Measurements from ENCODE around the gene VSNL1.

Gene VSNL1

DNA sequence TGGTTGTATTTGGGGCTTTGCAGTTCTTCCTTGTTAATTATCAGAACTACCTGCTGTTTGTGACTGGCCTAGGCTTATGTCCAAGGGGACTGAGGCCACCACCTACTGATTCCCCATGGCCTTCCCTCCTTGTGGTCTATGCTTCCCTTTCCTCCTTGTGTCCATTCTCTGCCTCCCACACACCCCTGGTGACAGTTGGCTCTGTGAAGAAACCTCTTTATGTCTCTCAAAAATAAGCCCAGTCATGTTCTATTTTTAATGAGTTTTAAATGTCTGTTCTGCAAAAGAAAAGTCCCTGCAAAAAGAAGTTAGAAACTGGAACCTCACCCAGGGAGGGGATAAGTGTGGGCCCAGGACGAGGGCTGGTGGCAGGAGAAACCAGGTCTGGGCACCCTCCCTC lies 108.1 kb downstream of the VSNL1 start:
- no peak for DNase-seq

DNA sequence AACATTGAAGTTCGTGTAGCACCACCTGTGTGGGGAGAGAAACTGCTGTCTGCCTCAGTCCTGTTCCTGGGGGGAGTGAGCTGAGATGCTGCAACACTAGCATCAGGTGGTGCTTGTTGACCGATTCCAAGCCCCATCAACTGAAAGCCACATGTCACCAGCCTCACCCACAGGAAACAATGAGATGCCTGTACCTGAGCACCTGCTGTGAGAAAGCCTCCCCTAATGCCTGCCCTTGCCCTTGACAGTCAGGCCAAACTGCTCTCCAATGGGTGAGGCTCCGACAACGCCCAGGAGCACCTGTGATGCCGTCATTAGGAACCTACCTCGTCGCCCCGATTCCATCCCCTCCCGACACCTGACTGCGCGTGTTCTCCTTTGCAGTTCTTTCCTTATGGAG lies 108.5 kb downstream of the VSNL1 start:
- DNase-seq: no peak

DNA sequence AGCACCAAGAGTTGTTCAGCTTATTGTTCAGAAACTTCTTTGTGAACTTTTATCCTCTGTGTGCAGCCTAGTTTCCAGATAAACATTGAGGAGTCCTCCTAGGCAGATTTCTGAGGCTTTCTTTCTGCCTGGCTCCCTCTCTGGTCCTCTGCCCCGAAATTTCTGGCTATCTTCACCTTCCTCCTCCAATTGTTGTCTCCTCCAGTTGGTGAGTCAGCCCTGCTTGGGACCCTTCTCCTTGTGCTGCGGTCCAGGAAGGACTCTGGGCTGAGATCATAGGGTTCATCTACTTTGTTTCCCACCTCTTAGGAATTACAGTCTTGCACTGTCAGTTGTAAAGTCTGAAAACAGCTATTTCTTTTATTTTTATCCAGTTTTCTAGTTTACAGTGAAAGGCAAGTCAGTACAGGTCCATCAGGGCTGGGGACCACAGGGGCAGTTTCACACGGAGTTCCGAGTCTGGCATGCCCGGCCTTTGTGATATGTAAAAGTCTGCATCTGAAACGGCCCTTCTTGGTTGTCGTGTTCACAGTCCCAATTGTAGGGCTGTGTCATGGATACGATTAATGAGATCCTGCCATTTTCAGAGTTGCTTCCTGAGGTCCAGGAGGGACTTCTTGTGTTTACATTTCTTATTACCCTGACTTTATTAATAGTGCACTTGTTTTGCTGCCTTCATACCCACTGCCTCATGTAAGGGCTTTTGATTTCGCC lies 112.3 kb downstream of the VSNL1 start:
- DNase-seq: no peak

DNA sequence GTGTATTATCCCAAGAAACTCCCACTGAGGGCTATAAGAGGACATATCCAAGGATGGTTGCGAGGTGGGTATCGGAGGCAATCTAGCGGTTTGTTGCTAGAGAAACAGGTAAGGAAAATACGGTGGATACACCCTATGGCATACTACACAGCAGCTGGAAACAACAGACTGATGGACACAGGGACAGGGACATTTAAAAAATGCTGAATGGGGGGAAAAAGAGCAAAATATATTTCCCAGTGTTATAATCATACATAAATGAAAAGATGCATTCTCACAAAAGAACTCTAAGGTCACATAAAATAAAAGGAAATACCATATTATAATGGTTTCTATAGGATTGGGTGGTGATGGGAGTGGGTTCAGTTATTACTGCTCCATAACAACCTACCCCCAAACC lies 117.3 kb downstream of the VSNL1 start:
- DNase-seq: no peak

DNA sequence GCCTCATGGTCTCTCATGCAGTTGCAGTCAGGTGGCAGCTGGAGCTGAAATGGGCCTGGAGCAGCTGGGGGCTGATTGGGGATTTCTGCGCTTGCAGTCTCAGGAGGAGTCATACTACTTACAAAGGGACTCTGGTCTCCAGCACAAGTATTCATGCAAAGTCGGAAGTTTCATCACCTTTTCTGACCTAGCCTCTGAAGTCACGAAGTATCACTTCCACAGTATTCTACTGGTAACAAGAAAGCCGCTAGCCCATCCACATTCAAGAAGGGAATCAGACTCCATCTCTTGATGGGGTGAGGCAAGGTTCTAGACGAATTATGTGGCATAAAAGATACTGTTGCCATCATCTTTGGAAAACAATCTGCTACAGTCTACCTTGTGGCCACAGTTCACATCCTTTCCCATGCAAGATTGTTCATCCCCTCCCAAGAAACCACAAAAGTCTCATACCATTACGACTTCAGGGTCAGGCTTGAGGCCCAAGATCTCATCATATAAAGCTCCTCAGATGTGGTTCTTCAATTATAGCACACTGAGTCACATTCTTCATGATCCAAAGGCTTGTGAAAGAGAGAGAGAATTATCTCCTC lies 117.9 kb downstream of the VSNL1 start:
- DNase-seq: no peak

DNA sequence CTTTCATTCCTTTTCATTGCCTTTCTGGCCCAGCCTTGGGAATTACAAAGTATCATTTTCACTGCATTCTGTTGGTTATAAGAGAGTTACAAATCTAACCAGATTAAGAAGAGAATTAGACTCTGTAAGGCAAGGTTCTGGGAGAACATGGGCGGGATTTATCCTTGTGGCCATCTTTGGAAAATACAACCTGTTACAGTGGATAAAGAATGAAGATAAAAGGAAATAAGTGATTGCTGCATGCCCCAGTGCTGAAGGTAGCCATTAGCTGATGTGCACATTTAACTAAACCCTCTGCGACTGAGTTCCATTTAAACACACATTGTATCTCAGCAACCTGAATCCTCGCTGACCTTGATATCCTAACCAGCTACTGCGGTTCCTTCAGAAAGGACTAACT lies 119.7 kb downstream of the VSNL1 start:
- no peak for DNase-seq

DNA sequence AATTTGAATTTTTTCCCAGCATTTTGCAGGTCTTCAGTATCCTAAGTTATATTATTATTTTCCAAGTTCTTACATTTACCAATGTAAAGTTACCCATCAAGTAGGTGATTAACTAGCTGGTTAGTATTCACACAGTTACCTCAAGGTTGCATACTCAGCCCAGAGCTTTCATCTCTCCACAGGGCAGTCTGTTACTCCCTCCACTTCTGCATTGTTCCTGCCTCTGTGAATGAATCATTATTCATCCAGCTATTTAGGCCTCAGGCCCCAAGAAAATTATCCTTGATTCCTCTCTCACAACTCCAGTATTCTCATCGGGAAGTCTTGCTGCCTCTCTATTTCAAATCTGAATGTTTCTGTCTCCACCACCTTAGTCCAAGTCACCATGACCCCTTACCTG lies 121.0 kb downstream of the VSNL1 start:
- no peak for DNase-seq

DNA sequence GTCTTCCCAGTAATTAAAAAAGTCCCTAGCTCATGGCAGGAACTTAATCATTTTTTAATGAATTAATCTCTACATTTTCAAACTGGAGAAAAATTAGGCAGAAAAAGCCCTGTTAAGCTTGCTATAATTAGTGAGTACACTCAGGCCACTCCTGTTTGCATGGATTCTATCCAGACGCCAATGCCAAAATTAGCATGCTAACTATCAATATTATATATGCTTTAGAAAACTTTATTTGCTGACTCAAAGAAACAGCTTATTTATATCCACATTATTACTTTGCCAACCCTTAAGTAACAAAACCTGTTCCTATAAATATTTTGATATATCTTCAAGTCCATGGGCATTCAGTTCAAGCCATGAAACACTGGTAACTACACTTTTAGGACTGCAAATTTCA lies 122.2 kb downstream of the VSNL1 start:
- no peak for DNase-seq

DNA sequence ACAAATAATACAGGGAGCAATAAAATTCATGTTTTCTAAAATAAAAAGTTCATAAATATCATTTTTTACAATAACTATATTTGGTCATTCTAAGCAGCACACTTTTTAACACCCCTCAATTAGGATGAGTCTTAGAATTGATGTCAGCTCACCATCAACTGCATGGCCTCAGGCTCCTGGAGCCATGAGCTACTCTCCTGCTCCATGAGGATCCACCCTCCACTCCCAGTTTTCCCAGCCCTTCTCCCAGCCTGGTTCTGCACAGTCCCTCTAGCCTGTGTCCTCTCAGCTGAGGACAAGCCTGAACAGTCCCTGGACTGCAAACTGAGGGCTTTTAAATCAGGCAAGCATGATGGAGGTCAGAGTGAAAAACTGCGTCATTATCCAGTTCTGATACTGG lies 124.0 kb downstream of the VSNL1 start:
- no peak for DNase-seq

DNA sequence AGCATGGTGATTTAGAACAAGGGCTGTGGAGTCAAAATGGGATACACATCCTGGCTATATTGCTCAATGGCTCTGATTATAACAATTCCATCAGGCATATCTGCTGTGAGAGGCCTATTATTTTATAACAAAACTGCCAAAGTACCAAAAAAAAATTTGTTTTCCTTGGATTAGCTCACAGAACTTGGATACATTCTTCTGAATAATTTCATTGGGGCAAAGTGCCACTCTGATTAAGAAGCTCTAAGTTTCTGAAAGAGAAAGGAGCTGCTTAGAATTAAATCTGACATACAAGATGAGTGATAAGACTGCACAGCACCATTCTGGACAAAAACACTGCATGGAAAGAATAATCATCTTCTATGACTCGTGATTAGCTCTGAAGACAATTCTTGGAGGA lies 127.4 kb downstream of the VSNL1 start:
- no peak for DNase-seq

DNA sequence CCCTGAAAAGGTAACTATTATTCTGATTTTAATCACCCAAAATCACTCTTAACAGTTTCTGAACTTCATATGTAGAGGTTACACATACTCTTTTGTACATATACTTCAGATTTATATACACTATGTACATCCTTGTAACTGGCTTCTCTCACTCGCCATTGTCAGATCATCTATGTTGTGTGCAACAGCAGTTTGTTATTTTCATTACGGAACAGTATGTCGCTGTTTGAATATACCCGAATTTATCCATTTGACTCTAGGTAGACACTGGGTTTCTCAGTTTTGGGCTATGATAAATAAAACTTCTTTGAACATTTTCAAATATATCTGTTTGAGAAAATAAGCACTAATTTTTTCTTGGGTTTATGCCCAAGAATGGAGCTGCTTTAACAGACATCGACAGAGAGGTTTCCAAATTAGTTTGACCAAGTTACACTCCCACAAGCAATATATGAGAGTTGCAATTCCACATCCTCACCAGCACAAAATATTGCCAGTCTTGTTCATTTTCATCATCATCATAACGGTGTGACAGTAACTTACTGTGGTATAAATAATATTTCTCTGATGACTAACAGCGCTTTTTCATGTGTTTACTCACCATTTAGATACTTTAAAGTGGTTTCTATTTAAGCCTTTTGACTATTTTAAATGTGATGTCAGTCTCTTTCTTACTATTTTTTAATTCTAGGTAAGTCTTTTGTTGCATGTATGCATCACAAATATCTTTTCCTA lies 132.3 kb downstream of the VSNL1 start:
- DNase-seq: no peak

DNA sequence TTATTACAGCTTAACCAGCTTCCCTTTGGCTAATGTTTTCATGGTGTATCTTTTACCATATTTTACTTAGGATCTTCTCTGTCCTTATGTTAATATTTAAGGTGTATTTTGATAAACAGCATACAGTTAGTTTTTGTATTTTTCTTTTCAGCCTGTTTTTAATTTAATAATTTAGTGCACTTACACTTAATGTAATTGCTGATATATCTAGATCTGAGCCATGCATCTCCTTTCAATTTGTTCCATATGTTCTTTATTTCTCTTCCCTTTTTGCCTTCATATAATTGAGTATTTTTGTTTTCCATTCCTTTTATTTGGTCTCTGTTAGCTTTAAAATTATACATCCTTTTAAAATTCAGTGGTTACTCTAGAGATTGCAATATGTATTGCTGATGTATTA lies 134.3 kb downstream of the VSNL1 start:
- DNase-seq: no peak

DNA sequence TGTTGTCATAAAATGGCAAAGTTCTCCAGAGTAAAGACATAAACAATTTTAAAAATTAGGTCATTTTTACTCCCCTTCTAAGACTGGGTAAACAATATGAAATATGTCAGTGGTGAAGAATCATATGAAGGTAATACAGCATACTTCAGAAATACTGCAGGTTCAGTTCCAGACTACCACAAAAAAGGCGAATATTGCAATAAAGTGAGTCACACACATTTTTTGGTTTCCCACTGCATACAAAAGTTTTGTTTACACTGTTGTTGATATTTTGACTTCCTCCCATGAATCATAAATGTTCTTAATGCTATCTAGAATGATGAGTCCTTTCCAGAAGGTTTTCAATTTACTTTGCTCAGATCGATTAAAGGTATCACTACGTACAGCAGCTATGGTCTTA lies 139.6 kb downstream of the VSNL1 start:
- DNase-seq: no peak

DNA sequence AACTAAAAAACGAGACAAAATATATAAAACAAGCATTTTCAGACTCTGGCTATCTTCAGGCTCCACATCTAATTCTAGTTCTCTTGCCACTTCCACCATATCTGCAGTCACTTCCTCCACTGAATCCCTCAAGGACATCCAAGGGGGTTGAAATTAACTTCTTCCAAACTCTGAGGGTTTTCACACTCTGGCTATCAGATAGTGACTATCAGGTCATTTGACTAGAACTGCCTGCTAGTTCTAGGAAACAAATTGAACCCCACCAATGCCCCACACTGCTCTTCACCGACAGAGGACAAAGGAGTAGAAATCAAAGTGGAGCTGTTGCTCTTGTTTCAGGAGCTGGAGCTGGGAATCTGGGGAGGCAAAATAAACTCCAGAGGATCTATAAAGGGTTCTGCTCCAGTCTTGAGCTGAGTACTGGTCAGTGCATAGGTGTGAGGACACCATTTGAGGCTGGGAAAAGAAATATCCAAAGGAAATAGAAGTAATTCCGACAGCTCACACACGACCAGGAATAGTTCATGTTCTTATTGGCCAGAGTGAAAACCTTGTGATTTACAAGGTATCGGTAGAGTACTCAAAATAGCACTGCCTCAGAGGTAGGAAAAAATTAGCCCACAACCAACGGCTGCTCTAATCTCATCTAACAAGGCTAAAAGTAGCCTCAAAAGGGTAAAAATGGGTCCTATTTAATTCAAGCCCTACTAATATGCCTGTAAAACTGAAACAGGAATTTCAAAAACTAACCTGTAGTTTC lies 141.8 kb downstream of the VSNL1 start:
- no peak for DNase-seq

DNA sequence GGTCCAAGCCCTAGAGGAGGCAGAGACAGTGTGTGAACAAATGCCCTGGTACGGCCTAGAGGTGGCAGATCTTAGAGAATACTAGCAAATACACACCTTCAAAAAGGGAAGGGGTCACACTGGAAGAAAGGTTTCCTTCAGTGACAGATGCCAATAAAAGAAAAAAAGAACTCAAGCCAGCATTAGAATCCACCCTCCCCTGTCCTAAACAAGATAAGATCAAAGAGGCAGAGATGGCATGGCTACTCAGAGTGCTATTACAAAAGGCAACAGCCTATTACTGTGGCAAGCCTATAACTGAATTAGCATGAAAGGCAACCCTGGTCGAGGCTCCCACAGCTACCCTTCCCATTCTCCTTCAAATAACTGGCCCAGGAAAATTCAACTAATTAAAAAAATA lies 143.5 kb downstream of the VSNL1 start:
- no peak for DNase-seq

DNA sequence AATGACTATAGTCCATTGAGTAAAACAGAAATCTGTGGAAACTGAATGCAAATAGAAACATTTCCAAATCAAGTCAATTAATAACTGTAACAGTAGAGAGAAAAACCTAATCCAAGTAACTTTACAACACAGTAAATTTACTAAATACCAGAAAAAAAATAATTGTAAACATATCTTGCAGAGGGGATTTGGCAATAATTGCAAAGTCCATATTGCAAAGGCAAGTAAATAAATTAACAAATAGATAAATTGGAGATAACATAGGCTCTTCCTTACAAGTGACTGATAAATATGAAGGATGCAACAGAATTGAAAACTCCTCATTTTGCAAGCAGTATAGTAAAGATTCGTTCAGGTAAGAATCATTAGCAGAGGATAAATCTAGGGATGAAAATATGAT lies 148.1 kb downstream of the VSNL1 start:
- no peak for DNase-seq

DNA sequence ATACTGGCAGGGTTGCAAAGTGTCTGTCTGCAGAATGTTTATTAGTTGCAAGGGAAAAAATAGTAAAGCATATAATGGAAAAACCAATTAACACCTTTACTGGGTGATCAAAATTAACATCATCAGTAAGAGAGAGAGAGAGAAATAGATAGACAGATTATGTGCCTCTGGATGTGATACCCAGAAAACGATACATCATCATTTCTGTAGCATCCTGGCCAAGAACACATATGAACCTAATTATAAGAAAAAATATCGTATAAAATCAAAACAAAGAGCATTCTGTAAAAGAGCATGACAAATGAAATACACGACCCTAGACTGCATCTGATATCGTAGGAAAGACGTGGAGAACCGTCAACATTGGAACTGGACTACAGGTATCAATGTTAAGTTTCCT lies 148.5 kb downstream of the VSNL1 start:
- no peak for DNase-seq

DNA sequence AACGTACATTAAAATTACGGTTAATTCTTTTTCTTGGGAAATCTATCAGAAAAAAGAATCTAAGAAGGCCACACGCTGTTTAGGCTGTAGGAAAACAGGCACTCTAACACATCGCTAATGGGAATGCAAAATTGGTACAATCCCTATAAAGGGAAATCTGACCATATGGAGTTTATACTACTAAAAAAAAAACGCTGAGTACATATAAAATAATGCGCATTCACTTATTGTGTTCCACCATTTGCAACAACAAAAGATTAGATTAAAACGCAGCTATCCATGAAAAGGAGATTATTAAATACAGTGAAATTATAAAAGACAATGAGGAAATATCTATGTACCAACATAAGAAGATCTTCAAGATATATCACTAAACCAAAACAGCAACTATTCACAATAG lies 150.3 kb downstream of the VSNL1 start:
- no peak for DNase-seq

Measured in effector CD8-positive, alpha-beta T cell (primary cell).